T-helper 2 cell treated with Interferon-gamma antibody and Interleukin-4, amounts not matched to agents 5 μg/mL and 100 μg/mL, for 36 hours (primary cell): ENCODE results near the gene FOXI2.

Experiments
- DNase-seq: peaks from one replicate; pipeline ENCODE4 v3.0.0; 2021; ENCODE audit warnings: low spot score
- H3K27ac Mint-ChIP-seq: one replicate; pipeline ENCODE4 v1.8.0; 2021; ENCODE audit warnings: mild to moderate bottlenecking, mixed read lengths
- H3K27me3 Mint-ChIP-seq: one replicate; pipeline ENCODE4 v1.8.0; 2021; ENCODE audit warnings: low read depth, mixed read lengths
- H3K36me3 Mint-ChIP-seq: one replicate; pipeline ENCODE4 v1.8.0; 2021; ENCODE audit warnings: low read depth, mixed read lengths
- H3K4me1 Mint-ChIP-seq: one replicate; pipeline ENCODE4 v1.8.0; 2021; ENCODE audit warnings: low read depth, mixed read lengths
- H3K4me3 Mint-ChIP-seq: one replicate; pipeline ENCODE4 v1.8.0; 2022; ENCODE audit warnings: mild to moderate bottlenecking, moderate library complexity, mixed read lengths
- H3K9me3 Mint-ChIP-seq: one replicate; pipeline ENCODE4 v1.8.0; 2021; ENCODE audit warnings: mixed read lengths

Gene FOXI2

GRCh38 chr10:127735723-127736221, 1.2 kb upstream of the FOXI2 start:
- peaks cover 41% of the 10 kb centered on the region for H3K27me3 Mint-ChIP-seq
- no peaks in the 10 kb centered on the region for H3K36me3 Mint-ChIP-seq
- no peaks in the 10 kb centered on the region for H3K4me1 Mint-ChIP-seq
- H3K27ac Mint-ChIP-seq: no peak overlapping the region
- no peak overlapping the region for H3K4me3 Mint-ChIP-seq
- no peak for DNase-seq
- no peaks in the 10 kb centered on the region for H3K9me3 Mint-ChIP-seq

DNA sequence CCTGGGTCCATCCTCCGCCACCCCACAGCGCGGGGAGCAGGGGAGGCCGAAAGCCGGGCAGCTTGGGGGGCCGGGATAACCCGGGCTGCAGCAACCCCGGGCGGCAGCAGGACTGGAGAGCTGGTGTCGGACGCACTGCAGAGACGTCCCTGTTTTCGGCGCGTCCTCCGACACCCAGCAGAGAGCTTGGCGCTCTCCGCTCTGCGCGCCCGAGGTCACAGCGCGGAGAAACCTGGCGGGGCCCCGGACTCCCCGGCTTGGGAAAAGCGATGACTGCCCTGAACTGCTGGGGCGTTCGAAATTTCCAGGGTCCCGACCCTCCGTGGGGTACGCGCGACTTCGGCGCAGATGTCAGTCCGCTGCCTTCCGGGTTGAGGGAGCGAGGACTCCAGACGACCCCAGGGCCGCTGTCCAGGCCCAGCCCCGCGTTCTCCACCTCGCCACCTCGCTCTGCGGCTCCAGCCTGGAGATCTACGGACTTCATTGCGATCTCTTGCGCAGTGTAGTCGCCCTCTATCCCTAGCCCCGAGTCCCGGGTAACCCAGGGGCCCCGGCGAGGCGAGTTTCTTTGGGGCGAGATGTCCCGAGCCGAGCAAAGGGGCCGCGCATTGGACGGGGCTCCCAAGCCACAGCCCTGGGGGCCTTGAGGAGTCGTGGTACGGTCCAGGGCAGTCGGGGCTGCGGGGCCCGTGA, 617 bp upstream of the FOXI2 start:
- Mint-ChIP-seq H3K4me3 (no peak overlapping the region), H3K27ac (no peak overlapping the region), H3K27me3 (peaks cover 41% of the 10 kb centered on the region), H3K9me3 (no peaks in the 10 kb centered on the region), H3K4me1 (no peaks in the 10 kb centered on the region), H3K36me3 (no peaks in the 10 kb centered on the region)
- no peak for DNase-seq

DNA sequence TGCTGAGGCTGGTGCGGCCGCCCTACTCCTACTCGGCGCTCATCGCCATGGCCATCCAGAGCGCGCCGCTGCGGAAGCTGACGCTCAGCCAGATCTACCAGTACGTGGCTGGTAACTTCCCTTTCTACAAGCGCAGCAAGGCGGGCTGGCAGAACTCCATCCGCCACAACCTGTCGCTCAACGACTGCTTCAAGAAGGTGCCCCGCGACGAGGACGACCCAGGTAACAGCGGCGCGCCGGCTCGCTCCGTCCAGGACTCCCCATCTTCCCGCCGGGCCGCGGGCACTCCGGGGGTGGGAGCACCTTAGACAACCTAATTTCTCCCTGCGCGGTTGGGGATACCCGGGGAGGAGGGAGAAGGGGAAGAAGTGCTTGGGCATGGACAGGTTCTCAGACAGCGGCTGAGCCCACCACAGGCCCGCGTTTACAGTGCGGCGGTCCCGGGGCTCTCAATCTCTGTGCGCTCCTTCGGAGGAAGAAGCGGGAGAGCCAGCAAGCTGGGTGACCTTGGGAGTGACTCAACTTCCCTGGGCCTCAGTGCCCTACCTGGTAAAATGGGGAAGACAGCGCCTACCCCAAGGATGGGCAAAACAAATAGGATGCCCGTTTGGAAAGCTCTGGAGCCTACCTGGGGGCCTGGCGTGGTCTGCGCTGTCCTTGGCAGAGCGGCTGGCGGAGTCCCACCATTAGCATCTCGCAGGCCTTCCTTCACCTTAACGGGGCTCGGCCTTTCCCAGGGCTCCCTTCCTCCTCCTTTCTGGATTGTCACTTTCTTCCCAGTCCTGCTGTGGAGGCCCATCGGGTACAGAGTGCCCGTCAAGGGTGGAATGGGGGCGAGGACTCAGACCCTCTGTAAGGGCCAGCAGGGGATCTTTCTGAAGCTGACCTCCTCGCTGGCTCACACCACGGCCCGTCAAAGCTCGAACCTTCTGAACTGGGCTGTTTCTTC, 852 bp downstream of the FOXI2 start:
- H3K36me3 Mint-ChIP-seq: no peaks in the 10 kb centered on the region
- H3K9me3 Mint-ChIP-seq: no peaks in the 10 kb centered on the region
- no peak overlapping the region for H3K4me3 Mint-ChIP-seq
- H3K27me3 Mint-ChIP-seq: peaks cover 41% of the 10 kb centered on the region
- H3K27ac Mint-ChIP-seq: no peak overlapping the region
- H3K4me1 Mint-ChIP-seq: no peaks in the 10 kb centered on the region
- DNase-seq: no peak

DNA sequence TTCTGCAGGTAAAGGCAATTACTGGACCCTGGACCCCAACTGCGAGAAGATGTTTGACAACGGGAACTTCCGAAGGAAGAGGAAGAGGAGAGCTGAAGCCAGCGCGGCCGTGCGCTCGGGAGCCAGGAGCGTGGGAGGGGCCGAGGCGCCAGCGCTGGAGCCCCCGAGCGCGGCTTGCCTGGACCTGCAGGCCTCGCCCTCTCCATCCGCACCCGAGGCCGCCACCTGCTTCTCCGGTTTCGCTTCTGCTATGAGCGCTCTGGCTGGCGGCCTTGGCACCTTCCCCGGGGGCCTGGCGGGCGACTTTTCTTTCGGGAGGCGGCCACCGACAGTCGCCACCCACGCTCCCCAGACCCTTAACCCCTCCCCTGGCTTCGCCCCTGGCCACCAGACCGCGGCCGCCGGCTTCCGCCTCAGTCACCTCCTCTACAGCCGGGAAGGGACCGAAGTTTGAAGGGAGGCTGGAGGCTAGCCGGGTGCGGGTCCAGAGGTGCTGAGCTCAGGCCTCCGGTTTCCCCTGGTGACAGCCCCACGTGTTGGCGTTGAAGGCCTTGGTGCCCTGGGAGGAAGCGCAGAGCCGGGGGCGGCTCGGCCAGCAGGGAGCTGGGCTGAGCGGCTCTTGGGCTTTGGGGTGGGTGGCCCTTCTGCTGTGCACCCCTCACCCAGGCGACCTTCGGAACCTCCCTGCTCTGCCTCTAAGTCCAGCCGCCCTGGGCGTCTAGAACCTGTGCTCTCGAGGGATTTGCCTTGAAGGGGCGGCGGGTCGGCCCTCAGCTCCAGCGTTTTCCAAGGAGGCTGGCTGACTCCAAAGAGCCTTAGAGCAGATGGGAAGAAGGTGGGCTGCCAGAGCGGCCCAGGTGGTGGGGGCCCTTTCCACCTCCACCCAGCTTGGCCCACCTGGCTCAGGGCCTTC, 1.8 kb downstream of the FOXI2 start:
- no peak for DNase-seq
- Mint-ChIP-seq H3K36me3 (no peaks in the 10 kb centered on the region), H3K27me3 (peaks cover 32% of the 10 kb centered on the region), H3K27ac (no peak overlapping the region), H3K4me3 (no peak overlapping the region), H3K4me1 (no peaks in the 10 kb centered on the region), H3K9me3 (no peaks in the 10 kb centered on the region)

- Mint-ChIP-seq H3K4me1 (no peaks in the 10 kb centered on the region), H3K4me3 (no peak overlapping the region), H3K36me3 (no peaks in the 10 kb centered on the region), H3K27ac (no peak overlapping the region), H3K27me3 (peaks cover 22% of the 10 kb centered on the region), H3K9me3 (no peaks in the 10 kb centered on the region)
- no peak for DNase-seq
These were observed 2.9 kb downstream of the FOXI2 start for GRCh38 chr10:127739908-127740307.

DNA sequence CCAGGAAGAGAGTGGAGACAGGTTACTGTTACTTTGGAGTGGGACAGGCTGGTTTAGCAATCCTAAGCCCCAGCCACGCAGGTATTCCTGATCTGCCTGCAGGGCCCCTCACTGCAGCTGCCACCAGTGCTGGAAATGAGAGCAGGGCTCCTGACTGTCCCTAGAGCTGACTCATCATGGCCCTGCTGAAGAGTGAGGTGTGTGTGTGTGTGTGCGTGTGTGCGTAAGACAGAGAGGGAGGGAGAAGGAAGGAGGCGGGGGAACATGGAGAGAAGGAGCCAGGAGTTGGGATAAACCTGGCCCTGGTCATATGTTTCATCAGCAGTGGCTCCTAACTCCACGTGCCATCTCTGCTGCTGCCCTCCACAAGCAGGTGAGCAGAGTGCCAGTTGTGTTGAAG, 3.6 kb downstream of the FOXI2 start:
- no peaks in the 10 kb centered on the region for H3K4me1 Mint-ChIP-seq
- DNase-seq: no peak
- no peaks in the 10 kb centered on the region for H3K9me3 Mint-ChIP-seq
- peaks cover 15% of the 10 kb centered on the region for H3K27me3 Mint-ChIP-seq
- H3K4me3 Mint-ChIP-seq: no peak overlapping the region
- H3K27ac Mint-ChIP-seq: no peak overlapping the region
- no peaks in the 10 kb centered on the region for H3K36me3 Mint-ChIP-seq

DNA sequence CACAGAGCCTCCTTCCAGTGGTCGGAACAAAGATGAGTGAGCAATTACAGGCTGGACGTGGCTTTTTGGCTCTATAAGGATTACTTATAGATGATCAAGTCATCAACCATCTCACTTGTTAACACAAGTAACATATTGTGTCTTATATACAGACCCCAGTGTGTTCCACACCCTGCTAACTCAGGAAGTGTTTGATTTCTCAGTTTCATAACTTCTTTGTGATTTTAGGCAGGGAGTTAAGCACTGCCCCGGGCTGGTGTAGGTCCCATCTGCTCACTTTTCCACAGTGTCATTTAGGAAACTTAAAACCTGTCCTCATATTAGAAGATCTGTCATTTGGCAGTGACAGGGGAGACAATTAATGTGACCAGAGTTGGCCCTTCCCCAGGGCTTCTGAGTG, 6.2 kb downstream of the FOXI2 start:
- H3K4me3 Mint-ChIP-seq: no peak overlapping the region
- peaks cover 2% of the 10 kb centered on the region for H3K27me3 Mint-ChIP-seq
- H3K4me1 Mint-ChIP-seq: no peaks in the 10 kb centered on the region
- DNase-seq: no peak
- H3K36me3 Mint-ChIP-seq: no peaks in the 10 kb centered on the region
- H3K9me3 Mint-ChIP-seq: no peaks in the 10 kb centered on the region
- no peak overlapping the region for H3K27ac Mint-ChIP-seq

- no peak for DNase-seq
- Mint-ChIP-seq H3K27ac (no peak overlapping the region), H3K27me3 (no peaks in the 10 kb centered on the region), H3K4me1 (no peaks in the 10 kb centered on the region), H3K36me3 (no peaks in the 10 kb centered on the region), H3K4me3 (no peak overlapping the region), H3K9me3 (peaks cover 6% of the 10 kb centered on the region)
These were observed 8.0 kb downstream of the FOXI2 start for GRCh38 chr10:127744956-127745355.

GRCh38 chr10:127745861-127746260, 8.9 kb downstream of the FOXI2 start:
- Mint-ChIP-seq H3K27ac (no peak overlapping the region), H3K9me3 (peaks cover 6% of the 10 kb centered on the region), H3K4me3 (no peak overlapping the region), H3K4me1 (no peaks in the 10 kb centered on the region), H3K27me3 (no peaks in the 10 kb centered on the region), H3K36me3 (no peaks in the 10 kb centered on the region)
- no peak for DNase-seq

- H3K4me1 Mint-ChIP-seq: no peaks in the 10 kb centered on the region
- no peak for DNase-seq
- no peaks in the 10 kb centered on the region for H3K9me3 Mint-ChIP-seq
- H3K4me3 Mint-ChIP-seq: no peak overlapping the region
- no peaks in the 10 kb centered on the region for H3K36me3 Mint-ChIP-seq
- H3K27me3 Mint-ChIP-seq: no peaks in the 10 kb centered on the region
- no peak overlapping the region for H3K27ac Mint-ChIP-seq
These were observed 18.8 kb downstream of the FOXI2 start for GRCh38 chr10:127755753-127756152.

DNA sequence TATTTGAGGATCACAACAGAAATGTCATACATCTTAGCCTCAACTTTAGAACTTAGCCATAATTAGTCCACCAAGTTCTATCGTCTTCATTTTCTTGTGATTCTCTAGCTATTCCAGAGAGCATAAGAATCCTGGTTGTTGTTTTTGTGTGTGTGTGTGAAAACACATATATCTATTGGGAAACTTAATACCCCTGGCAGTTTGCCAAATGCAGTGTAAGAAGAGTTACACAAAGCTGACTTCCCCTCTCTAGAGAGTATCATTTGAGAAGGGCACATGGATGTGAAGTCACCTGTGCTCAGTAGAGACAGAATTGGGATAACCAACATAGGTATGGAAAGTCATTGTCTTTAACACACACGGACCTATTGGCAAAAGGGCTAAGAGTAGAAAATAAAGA, 19.3 kb downstream of the FOXI2 start:
- H3K9me3 Mint-ChIP-seq: no peaks in the 10 kb centered on the region
- H3K36me3 Mint-ChIP-seq: no peaks in the 10 kb centered on the region
- no peak for DNase-seq
- H3K27ac Mint-ChIP-seq: no peak overlapping the region
- H3K4me1 Mint-ChIP-seq: no peaks in the 10 kb centered on the region
- H3K4me3 Mint-ChIP-seq: no peak overlapping the region
- H3K27me3 Mint-ChIP-seq: no peaks in the 10 kb centered on the region

- Mint-ChIP-seq H3K4me3 (no peak overlapping the region), H3K27me3 (peaks cover 4% of the 10 kb centered on the region), H3K9me3 (no peaks in the 10 kb centered on the region), H3K4me1 (no peaks in the 10 kb centered on the region), H3K36me3 (no peaks in the 10 kb centered on the region), H3K27ac (no peak overlapping the region)
- no peak for DNase-seq
These were observed 20.0 kb downstream of the FOXI2 start for GRCh38 chr10:127757033-127757432.

GRCh38 chr10:127759276-127759675, 22.3 kb downstream of the FOXI2 start:
- no peak for DNase-seq
- H3K4me1 Mint-ChIP-seq: no peaks in the 10 kb centered on the region
- no peak overlapping the region for H3K4me3 Mint-ChIP-seq
- no peak overlapping the region for H3K27ac Mint-ChIP-seq
- peaks cover 4% of the 10 kb centered on the region for H3K27me3 Mint-ChIP-seq
- H3K36me3 Mint-ChIP-seq: no peaks in the 10 kb centered on the region
- H3K9me3 Mint-ChIP-seq: no peaks in the 10 kb centered on the region
